Measurements from ENCODE around the gene TTLL3.

DNA sequence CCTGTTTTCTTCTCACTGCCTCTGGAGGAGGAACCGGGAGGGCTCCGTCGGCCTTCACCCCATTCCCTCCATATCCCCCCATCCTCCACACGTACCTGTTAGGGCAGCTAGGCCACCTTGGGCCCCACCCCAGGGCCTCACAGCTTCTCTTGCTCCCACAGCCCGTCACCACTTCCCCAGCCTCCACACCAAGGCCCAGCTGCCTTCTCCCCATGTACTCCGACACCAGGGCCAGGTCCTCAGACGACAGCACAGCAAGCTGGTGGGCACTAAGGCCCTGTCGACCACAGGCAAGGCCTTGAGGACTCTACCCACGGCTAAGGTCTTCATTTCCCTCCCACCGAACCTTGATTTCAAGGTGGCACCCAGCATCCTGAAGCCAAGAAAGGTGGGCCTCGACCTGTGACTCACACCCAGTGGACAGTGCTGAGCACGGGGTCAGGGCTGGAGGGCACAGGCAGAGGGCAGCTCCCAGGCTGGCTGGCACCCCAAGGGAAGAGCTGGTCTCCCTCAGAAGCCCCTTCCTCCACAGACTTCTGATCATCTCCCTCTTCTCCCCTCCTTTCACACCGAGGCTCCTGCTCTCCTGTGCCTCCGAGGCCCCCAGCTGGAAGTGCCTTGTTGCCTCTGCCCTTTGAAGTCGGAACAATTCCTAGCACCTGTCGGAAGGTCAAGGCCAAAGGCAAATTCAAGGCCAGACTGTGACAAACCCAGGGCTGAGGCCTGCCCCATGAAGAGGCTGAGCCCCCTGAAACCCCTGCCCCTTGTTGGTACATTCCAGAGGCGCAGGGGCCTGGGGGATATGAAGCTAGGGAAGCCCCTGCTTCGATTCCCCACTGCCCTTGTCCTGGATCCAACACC is 24.7 kb downstream of the TTLL3 start:
- TF ChIP-seq, protein P1, sequence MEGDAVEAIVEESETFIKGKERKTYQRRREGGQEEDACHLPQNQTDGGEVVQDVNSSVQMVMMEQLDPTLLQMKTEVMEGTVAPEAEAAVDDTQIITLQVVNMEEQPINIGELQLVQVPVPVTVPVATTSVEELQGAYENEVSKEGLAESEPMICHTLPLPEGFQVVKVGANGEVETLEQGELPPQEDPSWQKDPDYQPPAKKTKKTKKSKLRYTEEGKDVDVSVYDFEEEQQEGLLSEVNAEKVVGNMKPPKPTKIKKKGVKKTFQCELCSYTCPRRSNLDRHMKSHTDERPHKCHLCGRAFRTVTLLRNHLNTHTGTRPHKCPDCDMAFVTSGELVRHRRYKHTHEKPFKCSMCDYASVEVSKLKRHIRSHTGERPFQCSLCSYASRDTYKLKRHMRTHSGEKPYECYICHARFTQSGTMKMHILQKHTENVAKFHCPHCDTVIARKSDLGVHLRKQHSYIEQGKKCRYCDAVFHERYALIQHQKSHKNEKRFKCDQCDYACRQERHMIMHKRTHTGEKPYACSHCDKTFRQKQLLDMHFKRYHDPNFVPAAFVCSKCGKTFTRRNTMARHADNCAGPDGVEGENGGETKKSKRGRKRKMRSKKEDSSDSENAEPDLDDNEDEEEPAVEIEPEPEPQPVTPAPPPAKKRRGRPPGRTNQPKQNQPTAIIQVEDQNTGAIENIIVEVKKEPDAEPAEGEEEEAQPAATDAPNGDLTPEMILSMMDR (IDR thresholded peaks at IDR 0.05; ENCODE audit: control extremely low read depth in 1 of 3, insufficient read depth in 1 of 3, low read depth in 1 of 3, low read length in 3 of 3) = no peak
- TF ChIP-seq SUZ12 (IDR thresholded peaks at IDR 0.05; ENCODE audit: low read length) = no peak
- no peak for TF ChIP-seq YY1 (IDR thresholded peaks at IDR 0.05; ENCODE audit: low read depth, low read length)
- TF ChIP-seq JUND (IDR thresholded peaks at IDR 0.05; ENCODE audit: low read length) = no peak
- no peak for TF ChIP-seq ZNF274 (IDR thresholded peaks at IDR 0.05; ENCODE audit: borderline replicate concordance, extremely low read depth, low read length)
- TF ChIP-seq TEAD4 (IDR thresholded peaks at IDR 0.05; ENCODE audit: low read depth, low read length) = no peak

Measured in H1 (cell line).